Vagina (tissue), 2 donors: ENCODE data around the gene GJD2.

Experiments used
- CTCF ChIP-seq, 3 experiments: fragments of 450-650 bp in 2 of 3; fragments of 200-600 bp in 1 of 3; sonication (generic) in 1 of 3; IDR thresholded peaks; one replicate each; pipeline ENCODE4 v1.5.1; 2017 to 2019; ENCODE audit warnings: antibody characterized with exemption in 3 of 3, mild to moderate bottlenecking in 2 of 3, moderate library complexity in 2 of 3
- POLR2A ChIP-seq, 2 donors: fragments of 450-650 bp; IDR thresholded peaks; one replicate each; pipeline ENCODE4 v1.6.1; 2017; ENCODE audit warnings: antibody characterized with exemption in 2 of 2, mild to moderate bottlenecking in 2 of 2, moderate library complexity in 2 of 2
- POLR2AphosphoS5 ChIP-seq, 2 donors: sonication (generic); formaldehyde crosslinking; IDR thresholded peaks; one replicate each; pipeline ENCODE4 v1.9.0; 2017; ENCODE audit warnings: antibody characterized with exemption in 2 of 2, mild to moderate bottlenecking in 2 of 2, low read depth in 1 of 2; ENCODE audit not compliant: insufficient read depth in 1 of 2

DNA sequence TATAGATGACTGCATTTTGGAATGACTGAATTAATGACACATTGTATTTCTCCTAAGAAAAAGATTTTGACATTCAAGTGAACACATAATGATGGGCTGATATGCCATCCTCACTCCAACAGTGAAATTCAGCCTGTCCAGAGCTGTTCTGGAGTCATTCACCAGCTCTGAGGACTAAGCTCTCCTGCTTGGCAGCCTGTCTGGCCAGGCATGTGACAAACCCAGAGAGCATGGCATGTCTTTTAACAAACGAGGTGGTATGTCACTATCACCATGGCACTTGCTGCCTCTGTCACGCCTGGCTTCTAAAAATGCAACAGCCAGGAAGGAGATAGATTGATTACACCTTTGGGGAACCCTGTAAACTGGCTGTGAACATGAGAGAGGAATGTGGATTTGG, 39.1 kb upstream of the GJD2 start:
- TF ChIP-seq CTCF (IDR thresholded peaks at IDR 0.05): no peak
- no peak for TF ChIP-seq POLR2A (IDR thresholded peaks at IDR 0.05)
- TF ChIP-seq POLR2AphosphoS5 (IDR thresholded peaks at IDR 0.05; ENCODE audit: insufficient read depth in 1 of 2, low read depth in 1 of 2): no peak
